Calu3 (cell line): ENCODE results near the gene HIRA. TPM values are rescaled to one million over a fixed set of nuclear protein-coding genes. Genes with fewer than 3 reads are reported as not detected.
"Not testable (repeated sequence)": the region's sequence is repeated elsewhere in the genome, so short reads cannot be mapped to it uniquely, and the experiment has no call there.

Source experiments
- BruUV-seq: library from RNA; stranded (reverse); fragments of 400-500 nt; replicated peaks from 2 replicates; lab custom pipeline; 2021; lab: Mats Ljungman, UMichigan
- CTCF ChIA-PET: fragments of 300-600 bp; sonication (Branson Sonifier 250); formaldehyde crosslinking; loops from one replicate; lab custom pipeline; 2022; ENCODE audit warnings: antibody characterized with exemption; lab: Charles Lee
- DNase-seq: peaks from one replicate; pipeline ENCODE4 v3.0.0; 2022
- H3K27ac Mint-ChIP-seq: one replicate; pipeline ENCODE4 v1.8.0; 2022; ENCODE audit warnings: mixed read lengths; ENCODE audit not compliant: unreplicated experiment
- H3K27me3 Mint-ChIP-seq: one replicate; pipeline ENCODE4 v1.8.0; 2022; ENCODE audit warnings: mixed read lengths; ENCODE audit not compliant: unreplicated experiment
- H3K36me3 Mint-ChIP-seq: one replicate; pipeline ENCODE4 v1.8.0; 2022; ENCODE audit warnings: mild to moderate bottlenecking, moderate library complexity, mixed read lengths; ENCODE audit not compliant: insufficient read depth, unreplicated experiment
- H3K4me1 Mint-ChIP-seq: one replicate; pipeline ENCODE4 v1.8.0; 2022; ENCODE audit warnings: mild to moderate bottlenecking, low read depth, mixed read lengths; ENCODE audit not compliant: unreplicated experiment
- H3K4me3 Mint-ChIP-seq: one replicate; pipeline ENCODE4 v1.8.0; 2022; ENCODE audit warnings: mild to moderate bottlenecking, low read depth, moderate library complexity, mixed read lengths; ENCODE audit not compliant: unreplicated experiment
- H3K9me3 Mint-ChIP-seq: one replicate; pipeline ENCODE4 v1.8.0; 2022; ENCODE audit warnings: low read depth, mixed read lengths; ENCODE audit not compliant: unreplicated experiment
- intact Hi-C: fragments of 100-400 bp; cut with micrococcal nuclease; formaldehyde crosslinking; loops from one replicate; pipeline ENCODE4 v1.10.0; 2022; ENCODE audit not compliant: unreplicated experiment
- total RNA-seq: library from RNA; stranded (reverse); gene quantifications from 2 replicates; pipeline ENCODE4 v1.2.3, GENCODE V29; 2022
- TF ChIP-seq, protein P1 (sequence below): fragments of 200-600 bp; IDR thresholded peaks from one replicate; pipeline ENCODE4 v1.8.0; 2022; ENCODE audit warnings: antibody characterized with exemption; ENCODE audit not compliant: unreplicated experiment

Gene HIRA
- total RNA-seq, 1 experiment from 2014 or later, result 36.4 TPM

DNA sequence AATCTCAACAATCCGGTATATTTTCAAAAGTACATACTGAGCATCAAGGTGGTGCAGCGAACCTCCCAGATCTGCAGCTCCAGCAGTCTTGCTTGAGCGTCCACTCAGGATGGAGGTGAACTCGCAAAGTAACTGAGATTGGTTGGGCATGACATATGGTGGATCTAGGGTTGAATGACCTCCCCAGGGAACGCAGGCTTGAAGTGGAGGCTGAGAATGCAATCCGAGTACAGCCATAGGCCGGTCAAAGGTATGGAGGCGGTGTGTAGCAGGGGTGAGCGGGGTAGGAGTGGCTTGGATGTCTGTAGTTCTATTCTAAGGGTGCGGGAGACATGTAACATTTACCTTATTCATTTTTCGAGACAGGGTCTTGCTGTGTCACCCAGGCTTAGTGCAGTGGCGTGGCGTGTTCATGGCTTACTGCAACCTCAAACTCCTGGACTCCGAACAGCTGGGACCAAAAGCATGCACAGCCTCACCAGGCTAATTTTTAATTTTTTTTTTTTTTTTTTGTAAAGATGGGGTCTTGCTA lies 16.6 kb upstream of the HIRA start:
- Mint-ChIP-seq H3K27ac (peak overlapping the region; percentile 58), H3K4me3 (peak overlapping the region; percentile 84), H3K27me3 (no peaks in the 10 kb centered on the region), H3K4me1 (peaks cover 14% of the 10 kb centered on the region), H3K9me3 (no peaks in the 10 kb centered on the region), H3K36me3 (peaks cover 36% of the 10 kb centered on the region)
- CTCF ChIA-PET, result interaction anchor here (0.6 kb wide), 1 partner anchor 135 kb away, joined by 3 read pairs; no protein-coding TSS in a partner anchor
- peak; percentile 19 for DNase-seq
- TSS peak; percentile 45 for BruUV-seq
- intact Hi-C loops, result no loop called here
- TF ChIP-seq, protein P1, sequence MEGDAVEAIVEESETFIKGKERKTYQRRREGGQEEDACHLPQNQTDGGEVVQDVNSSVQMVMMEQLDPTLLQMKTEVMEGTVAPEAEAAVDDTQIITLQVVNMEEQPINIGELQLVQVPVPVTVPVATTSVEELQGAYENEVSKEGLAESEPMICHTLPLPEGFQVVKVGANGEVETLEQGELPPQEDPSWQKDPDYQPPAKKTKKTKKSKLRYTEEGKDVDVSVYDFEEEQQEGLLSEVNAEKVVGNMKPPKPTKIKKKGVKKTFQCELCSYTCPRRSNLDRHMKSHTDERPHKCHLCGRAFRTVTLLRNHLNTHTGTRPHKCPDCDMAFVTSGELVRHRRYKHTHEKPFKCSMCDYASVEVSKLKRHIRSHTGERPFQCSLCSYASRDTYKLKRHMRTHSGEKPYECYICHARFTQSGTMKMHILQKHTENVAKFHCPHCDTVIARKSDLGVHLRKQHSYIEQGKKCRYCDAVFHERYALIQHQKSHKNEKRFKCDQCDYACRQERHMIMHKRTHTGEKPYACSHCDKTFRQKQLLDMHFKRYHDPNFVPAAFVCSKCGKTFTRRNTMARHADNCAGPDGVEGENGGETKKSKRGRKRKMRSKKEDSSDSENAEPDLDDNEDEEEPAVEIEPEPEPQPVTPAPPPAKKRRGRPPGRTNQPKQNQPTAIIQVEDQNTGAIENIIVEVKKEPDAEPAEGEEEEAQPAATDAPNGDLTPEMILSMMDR, result no peak

DNA sequence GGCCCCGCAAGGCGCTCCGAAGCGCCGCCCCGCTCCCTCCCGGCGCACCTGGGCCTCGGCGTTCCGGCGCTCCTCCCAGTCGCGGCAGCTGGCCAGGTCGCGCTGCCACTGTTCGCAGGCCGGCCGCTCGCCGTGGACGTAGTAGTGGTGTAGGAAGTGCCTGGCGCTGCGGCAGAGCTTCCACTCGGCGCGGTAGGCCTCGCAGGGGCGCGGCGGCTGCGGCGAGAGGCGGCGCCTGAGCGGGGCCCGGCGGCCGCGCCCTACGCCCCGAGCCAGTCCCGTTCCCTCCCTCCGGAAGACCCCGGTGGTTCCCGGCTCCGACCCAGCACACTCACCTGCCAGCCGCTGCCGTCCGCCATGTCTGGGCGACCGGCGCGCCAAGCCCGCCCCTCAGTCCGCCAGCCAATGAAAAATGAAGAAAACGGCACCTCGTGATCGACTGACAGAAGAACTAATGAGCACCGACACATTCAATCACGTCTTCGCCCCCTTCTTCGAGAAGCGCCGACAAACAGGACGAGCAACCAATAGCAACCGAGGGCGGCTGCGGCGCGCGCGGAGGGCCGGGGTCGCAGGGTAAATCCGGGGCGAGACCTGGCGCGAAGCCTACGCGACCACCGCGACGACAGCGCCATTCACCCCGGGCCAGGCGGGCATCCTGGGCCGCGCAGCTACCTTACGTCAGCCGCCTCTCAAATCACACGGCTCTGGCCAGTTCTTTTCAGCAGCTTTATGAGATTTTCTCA lies 16.0 kb upstream of the HIRA start, which contains the start of gene C22orf39:
C22orf39 (minus strand) TSS at position 382 of the 746 bp plus-strand sequence; CDS start at position 359, 23 bp downstream.
- TF ChIP-seq, protein P1, result no peak
- intact Hi-C loops, result no loop called here
- Mint-ChIP-seq H3K9me3 (no peaks in the 10 kb centered on the region), H3K27me3 (no peaks in the 10 kb centered on the region), H3K4me1 (peaks cover 14% of the 10 kb centered on the region), H3K36me3 (peaks cover 35% of the 10 kb centered on the region), H3K4me3 (peak within 1 kb of the TSS; percentile 84), H3K27ac (peak within 1 kb of the TSS; percentile 58)
- no TSS peak for BruUV-seq
- peak; percentile 91 for DNase-seq
- CTCF ChIA-PET, result interaction anchor here (0.6 to 1.0 kb wide), 2 partner anchors 135 to 268 kb away, joined by 3 to 5 read pairs; partner anchors contain the start of gene SLC25A1

- Mint-ChIP-seq H3K4me1 (peaks cover 14% of the 10 kb centered on the region), H3K36me3 (peaks cover 33% of the 10 kb centered on the region), H3K27me3 (no peaks in the 10 kb centered on the region), H3K27ac (peak overlapping the region; percentile 58), H3K9me3 (no peaks in the 10 kb centered on the region), H3K4me3 (peak overlapping the region; percentile 84)
- BruUV-seq, result no TSS peak
- CTCF ChIA-PET, result interaction anchor here (1.0 kb wide), 1 partner anchor 268 kb away, joined by 5 read pairs; the partner anchor contains the start of gene SLC25A1
- TF ChIP-seq, protein P1, result no peak
- DNase-seq, result no peak
- intact Hi-C loops, result no loop called here
Observed at GRCh38 chr22:19446603-19447329, 15.2 kb upstream of the HIRA start.

DNA sequence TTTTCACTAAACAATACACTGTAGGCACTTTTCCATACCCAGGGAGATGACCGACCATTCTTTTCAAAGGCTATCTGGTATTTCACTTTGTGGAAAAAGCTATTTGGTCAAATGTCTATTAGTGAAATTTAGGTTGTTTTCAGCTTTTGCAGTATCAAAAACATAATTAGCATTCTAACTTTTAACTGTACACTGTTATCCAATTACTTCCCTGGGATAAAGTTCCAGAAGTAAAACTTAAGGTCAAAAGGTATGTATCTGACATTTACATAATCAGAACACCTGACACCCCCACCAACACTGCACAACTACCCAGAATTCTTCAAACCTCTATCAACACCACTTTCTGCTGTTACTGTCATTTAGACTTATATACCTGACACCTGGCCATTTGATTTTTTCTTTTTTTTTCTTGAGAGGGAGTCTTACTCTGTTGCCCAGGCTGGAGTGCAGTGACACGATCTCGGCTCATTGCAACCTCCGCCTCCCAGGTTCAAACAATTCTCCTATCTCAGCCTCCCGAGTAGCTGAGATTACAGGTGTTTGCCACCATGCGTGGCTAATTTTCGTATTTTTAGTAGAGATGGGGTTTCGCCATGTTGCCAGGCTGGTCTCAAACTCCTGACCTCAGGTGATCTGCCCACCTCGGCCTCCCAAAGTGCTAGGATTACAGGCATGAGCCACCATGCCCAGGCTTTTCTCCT lies 13.9 kb upstream of the HIRA start:
- H3K27me3 Mint-ChIP-seq, CTCF ChIA-PET, intact Hi-C loops, H3K9me3 Mint-ChIP-seq, H3K4me3 Mint-ChIP-seq, DNase-seq, BruUV-seq, H3K27ac Mint-ChIP-seq: not testable (repeated sequence)
- H3K4me1 Mint-ChIP-seq, result peaks cover 14% of the 10 kb centered on the region
- H3K36me3 Mint-ChIP-seq, result peaks cover 23% of the 10 kb centered on the region
